Tibial nerve (tissue), 4 donors: ENCODE data around the gene DTD2. TPM values are rescaled to one million over a fixed set of nuclear protein-coding genes. Genes with fewer than 3 reads are reported as not detected.

Source experiments
- DNase-seq, 2 donors: peaks; one replicate each; pipeline ENCODE4 v3.0.0-alpha.2; 2019; ENCODE audit warnings: low spot score in 2 of 2
- H3K27ac ChIP-seq, 4 donors: fragments of 200-600 bp; sonication (generic) in 3 of 4; one replicate each; pipeline ENCODE4 v1.5.1; 2017 to 2019; ENCODE audit warnings: mild to moderate bottlenecking in 1 of 4
- H3K27me3 ChIP-seq, 2 donors: fragments of 200-600 bp; sonication (generic) in 1 of 2; one replicate each; pipeline versions ENCODE4 v1.5.1 to v1.6.0; 2017 to 2019
- H3K36me3 ChIP-seq, 3 donors: fragments of 200-600 bp; sonication (generic); one replicate each; pipeline ENCODE4 v1.5.1; 2018 to 2019
- H3K4me1 ChIP-seq, 4 donors: fragments of 200-600 bp; sonication (generic) in 3 of 4; one replicate each; pipeline ENCODE4 v1.5.1; 2017 to 2019
- H3K4me3 ChIP-seq, 4 donors: fragments of 200-600 bp; sonication (generic) in 3 of 4; one replicate each; pipeline ENCODE4 v1.5.1; 2017 to 2019; ENCODE audit warnings: mild to moderate bottlenecking in 1 of 4, moderate library complexity in 1 of 4
- H3K9me3 ChIP-seq, 4 donors: fragments of 200-600 bp; sonication (generic) in 3 of 4; one replicate each; pipeline ENCODE4 v1.5.1; 2017 to 2019
- CTCF ChIP-seq, 5 experiments: fragments of 200-600 bp in 3 of 5; fragments of 450-650 bp in 2 of 5; sonication (generic) in 3 of 5; IDR thresholded peaks; one replicate each; pipeline ENCODE4 v1.5.1; 2016 to 2019; ENCODE audit warnings: antibody characterized with exemption in 5 of 5, mild to moderate bottlenecking in 3 of 5, moderate library complexity in 2 of 5
- EP300 ChIP-seq, 2 donors: sonication (generic); formaldehyde crosslinking; IDR thresholded peaks; one replicate each; pipeline ENCODE4 v1.6.1; 2017; ENCODE audit warnings: antibody characterized with exemption in 2 of 2, mild to moderate bottlenecking in 1 of 2
- POLR2A ChIP-seq, 2 donors: fragments of 450-650 bp; IDR thresholded peaks; one replicate each; pipeline ENCODE4 v1.6.1; 2017; ENCODE audit warnings: antibody characterized with exemption in 2 of 2, mild to moderate bottlenecking in 2 of 2, moderate library complexity in 2 of 2
- WGBS, 2 donors: methylation state at CpG; one replicate each; pipeline ENCODE4 v1.1.5; 2018; 5-methylcytosine and 5-hydroxymethylcytosine counted together
- total RNA-seq, 4 donors: library from RNA; depleted of rRNA; stranded (reverse); fragments of >200 nt; gene quantifications; one replicate each; pipeline ENCODE4 v1.1.0, GENCODE V29; 2016

DTD2 gene
- total RNA-seq, 4 donors from 2014 or later = 40.0 to 63.4 (median 47.4) TPM

- H3K36me3 ChIP-seq = peaks cover 0 to 65% (median 3%) of the 10 kb centered on the region in 3 donors
- peaks cover 0 to 17% (median 0%) of the 10 kb centered on the region in 4 donors for H3K4me1 ChIP-seq
- 58 to 59% methylated on average over 5 of the region's 5 CpGs for WGBS, 2 donors
- no peak overlapping the region for H3K27ac ChIP-seq
- H3K4me3 ChIP-seq = no peak overlapping the region
- no peak for DNase-seq
- no peaks in the 10 kb centered on the region for H3K27me3 ChIP-seq
- TF ChIP-seq CTCF (IDR thresholded peaks at IDR 0.05) = no peak
- no peak for TF ChIP-seq EP300 (IDR thresholded peaks at IDR 0.05)
- TF ChIP-seq POLR2A (IDR thresholded peaks at IDR 0.05) = no peak
- H3K9me3 ChIP-seq = no peaks in the 10 kb centered on the region
Measured at GRCh38 chr14:31400031-31400638, 57.2 kb downstream of the DTD2 start.

Other genes with a start within 250 kb of the DTD2 start
- gene HECTD1, start 249.7 kb downstream of the DTD2 start, total RNA-seq = 100 to 1,000 TPM; 183 to 225 (median 207) TPM
- gene HEATR5A, start 37.0 kb downstream of the DTD2 start, total RNA-seq = 10 to 100 TPM; 22.9 to 32.0 (median 25.8) TPM
- gene GPR33, start 30.5 kb upstream of the DTD2 start, total RNA-seq = not detected
- 10 to 100 TPM; 10.3 to 38.2 (median 13.4) TPM for gene NUBPL, start 103.9 kb upstream of the DTD2 start, total RNA-seq